SK-N-SH (cell line): ENCODE data around the gene JMJD6.

Experiments
- CTCF ChIP-seq: fragments of 200-600 bp; sonication (generic); IDR thresholded peaks from 2 replicates; pipeline ENCODE4 v1.6.1; 2017; ENCODE audit warnings: antibody characterized with exemption, mild to moderate bottlenecking, moderate library complexity
- EP300 ChIP-seq, 2 experiments: IDR thresholded peaks; 2 replicates each; pipeline versions ENCODE4 v1.4.0 to v1.6.1; 2012; ENCODE audit warnings: borderline replicate concordance in 1 of 2, low read depth in 1 of 2, low read length in 1 of 2
- MAX ChIP-seq: IDR thresholded peaks from 2 replicates; pipeline ENCODE4 v1.4.0; 2012; ENCODE audit warnings: low read depth
- RAD21 ChIP-seq: IDR thresholded peaks from 2 replicates; pipeline ENCODE4 v1.6.1; 2012; ENCODE audit warnings: mild to moderate bottlenecking, low read length
- RCOR1 ChIP-seq: fragments of 150-350 bp; IDR thresholded peaks from 2 replicates; pipeline ENCODE4 v1.6.1; 2017; ENCODE audit warnings: antibody characterized with exemption, low read length

- no peak for TF ChIP-seq RCOR1
- TF ChIP-seq MAX = peak; percentile 65
- TF ChIP-seq RAD21 = no peak
- no peak for TF ChIP-seq CTCF
- no peak for TF ChIP-seq EP300 (IDR thresholded peaks at IDR 0.05; ENCODE audit: borderline replicate concordance in 1 of 2, low read depth in 1 of 2, low read length in 1 of 2)
Measured at GRCh38 chr17:76735006-76735405, 8.6 kb upstream of the JMJD6 start.
